ENCODE data around the gene SLC39A7.
A peak's percentile ranks its signal among the peaks of the same experiment; 100 is the strongest.

SLC39A7 gene

GRCh38 chr6:33237741-33238140 lies 37.1 kb downstream of the SLC39A7 start:
- no peak for DNase-seq

- DNase-seq = peak in 1 of 5 donors; percentile 39
Measured at GRCh38 chr6:33241968-33242367, 41.3 kb downstream of the SLC39A7 start.

GRCh38 chr6:33243476-33243875 lies 42.8 kb downstream of the SLC39A7 start:
- no peak for DNase-seq

GRCh38 chr6:33247977-33248642 lies 47.4 kb downstream of the SLC39A7 start:
- peak; percentile 70 to 90 (median 82) for DNase-seq

- peak in 1 of 5 donors; percentile 26 for DNase-seq
Measured at GRCh38 chr6:33248643-33248931, 47.9 kb downstream of the SLC39A7 start.

- peak; percentile 93 to 99 (median 93) for DNase-seq
Measured at GRCh38 chr6:33248932-33249731, 48.5 kb downstream of the SLC39A7 start.

- DNase-seq = no peak
Measured at GRCh38 chr6:33249732-33250630, 49.3 kb downstream of the SLC39A7 start.

- DNase-seq = no peak
Measured at GRCh38 chr6:33250731-33251130, 50.1 kb downstream of the SLC39A7 start.

GRCh38 chr6:33251395-33252012 lies 50.8 kb downstream of the SLC39A7 start:
- DNase-seq = no peak

GRCh38 chr6:33252759-33253158 lies 52.1 kb downstream of the SLC39A7 start:
- no peak for DNase-seq
